NCI-H1105 treated with DMSO at 0.1 percent for 48 hours (cell line): ENCODE results near the gene NDUFS8.

Source experiments
- DNase-seq: peaks from one replicate; lab custom pipeline; 2025; lab: John Stamatoyannopoulos, UW

NDUFS8 gene

GRCh38 chr11:68036717-68037239 lies 6.3 kb downstream of the NDUFS8 start:
- DNase-seq, result no peak

GRCh38 chr11:68037411-68038225 lies 7.1 kb downstream of the NDUFS8 start:
- no peak for DNase-seq

- DNase-seq, result no peak
Measured at GRCh38 chr11:68038226-68038717, 7.8 kb downstream of the NDUFS8 start.

GRCh38 chr11:68038718-68039525 lies 8.4 kb downstream of the NDUFS8 start, which contains the start of gene TCIRG1:
TSS of gene TCIRG1 (plus strand) at chr11:68039025. CDS start at chr11:68041272, 2,247 bp downstream.
- no peak for DNase-seq

- no peak for DNase-seq
Measured at GRCh38 chr11:68039526-68040086, 9.1 kb downstream of the NDUFS8 start.

DNA sequence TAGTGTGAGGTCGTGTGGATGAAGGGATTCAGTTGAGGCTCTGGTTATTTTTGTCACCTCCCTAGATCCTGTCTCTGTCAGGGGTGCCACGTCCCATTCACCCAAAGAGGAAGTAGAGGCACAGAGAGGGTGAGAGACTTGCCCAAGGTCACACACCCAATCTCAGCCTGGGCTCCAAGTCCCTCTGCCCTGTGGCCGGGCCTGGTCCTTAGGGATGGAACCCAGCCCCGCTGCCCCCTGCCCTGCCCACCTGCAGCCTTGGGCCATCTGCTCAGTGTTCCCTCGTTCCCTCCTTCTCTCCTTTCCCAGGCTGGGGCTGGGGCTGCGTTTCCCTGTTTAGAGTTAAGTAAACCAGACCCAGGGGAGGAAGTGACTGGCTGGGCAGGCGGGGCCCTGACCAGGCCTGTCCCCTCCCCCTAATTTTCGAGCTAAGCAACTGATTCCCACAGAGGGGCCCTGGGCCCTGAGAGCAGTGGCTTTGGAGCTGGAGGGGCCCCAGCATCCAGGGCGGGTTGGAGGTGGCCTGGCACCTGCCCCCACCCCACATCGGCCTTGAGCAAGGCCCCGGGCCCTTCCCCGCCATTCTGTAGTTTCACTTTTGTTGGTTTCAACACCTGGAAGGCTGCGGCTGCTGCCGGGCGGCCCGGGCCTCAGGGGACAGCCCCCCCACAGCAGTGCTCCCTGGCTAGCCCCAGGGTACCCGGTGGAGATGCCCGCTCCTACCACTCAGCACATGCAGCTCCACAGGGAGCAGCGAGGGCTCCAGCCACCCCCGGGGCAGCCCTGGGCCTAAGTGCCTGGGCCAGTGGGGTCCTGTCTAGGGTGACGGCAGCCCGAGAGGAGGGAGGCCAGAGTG lies 9.8 kb downstream of the NDUFS8 start:
- no peak for DNase-seq

GRCh38 chr11:68040957-68041591 lies 10.6 kb downstream of the NDUFS8 start:
- DNase-seq, result no peak

- no peak for DNase-seq
Measured at GRCh38 chr11:68041617-68042218, 11.2 kb downstream of the NDUFS8 start.

- no peak for DNase-seq
Measured at GRCh38 chr11:68042219-68043028, 11.9 kb downstream of the NDUFS8 start.

- DNase-seq, result no peak
Measured at GRCh38 chr11:68043029-68043348, 12.5 kb downstream of the NDUFS8 start.

GRCh38 chr11:68043349-68044144 lies 13.1 kb downstream of the NDUFS8 start:
- DNase-seq, result no peak

GRCh38 chr11:68044145-68044813 lies 13.8 kb downstream of the NDUFS8 start:
- no peak for DNase-seq

DNA sequence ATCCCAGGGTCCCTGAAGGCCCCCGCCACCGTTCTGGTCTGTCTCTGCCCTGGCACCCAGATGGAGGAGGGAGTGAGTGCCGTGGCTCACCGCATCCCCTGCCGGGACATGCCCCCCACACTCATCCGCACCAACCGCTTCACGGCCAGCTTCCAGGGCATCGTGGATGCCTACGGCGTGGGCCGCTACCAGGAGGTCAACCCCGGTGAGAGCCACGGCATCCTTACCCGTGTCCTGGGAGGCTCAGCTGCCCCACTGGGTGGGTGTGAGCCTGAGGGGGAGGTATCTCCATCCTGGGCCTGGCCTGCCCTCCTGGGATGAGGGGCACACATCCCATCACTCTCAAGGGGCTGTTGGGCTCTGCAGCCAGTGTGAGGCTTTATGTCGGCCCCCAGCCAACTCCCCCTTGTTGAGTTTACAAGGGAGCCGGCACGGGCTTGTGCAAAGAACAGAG lies 14.4 kb downstream of the NDUFS8 start:
- DNase-seq, result no peak

- DNase-seq, result no peak
Measured at GRCh38 chr11:68047437-68048290, 17.2 kb downstream of the NDUFS8 start.

- no peak for DNase-seq
Measured at GRCh38 chr11:68048681-68049508, 18.4 kb downstream of the NDUFS8 start.
